ENCODE results near the gene PHF21A.
"Not testable (repeated sequence)": the region's sequence is repeated elsewhere in the genome, so short reads cannot be mapped to it uniquely, and the experiment has no call there.

The PHF21A gene

GRCh38 chr11:46020084-46020599 is 101.1 kb downstream of the PHF21A start:
- DNase-seq: no peak

- DNase-seq: no peak
Observed at GRCh38 chr11:46018651-46019050, 102.6 kb downstream of the PHF21A start.

- DNase-seq: no peak
Observed at GRCh38 chr11:46017341-46017740, 103.9 kb downstream of the PHF21A start.

GRCh38 chr11:46015941-46016340 is 105.3 kb downstream of the PHF21A start:
- DNase-seq: no peak

GRCh38 chr11:46014168-46014567 is 107.1 kb downstream of the PHF21A start:
- not testable (repeated sequence) for DNase-seq

- no peak for DNase-seq
Observed at GRCh38 chr11:46012185-46012584, 109.1 kb downstream of the PHF21A start.

- no peak for DNase-seq
Observed at GRCh38 chr11:46010100-46010499, 111.2 kb downstream of the PHF21A start.

GRCh38 chr11:46009647-46010046 is 111.6 kb downstream of the PHF21A start:
- DNase-seq: no peak

GRCh38 chr11:46006418-46007070 is 114.7 kb downstream of the PHF21A start:
- peak; percentile 23 to 76 for DNase-seq

- no peak for DNase-seq
Observed at GRCh38 chr11:46003572-46003971, 117.7 kb downstream of the PHF21A start.

GRCh38 chr11:46002189-46002588 is 119.1 kb downstream of the PHF21A start:
- DNase-seq: no peak

- DNase-seq: no peak
Observed at GRCh38 chr11:46001448-46001914, 119.8 kb downstream of the PHF21A start.

GRCh38 chr11:45997599-45997998 is 123.7 kb downstream of the PHF21A start:
- no peak for DNase-seq

GRCh38 chr11:45995342-45995734 is 125.9 kb downstream of the PHF21A start:
- DNase-seq: no peak

- DNase-seq: no peak
Observed at GRCh38 chr11:45994371-45995341, 126.6 kb downstream of the PHF21A start.

- no peak for DNase-seq
Observed at GRCh38 chr11:45993531-45994001, 127.7 kb downstream of the PHF21A start.

GRCh38 chr11:45988921-45989320 is 132.3 kb downstream of the PHF21A start:
- no peak for DNase-seq

- DNase-seq: no peak
Observed at GRCh38 chr11:45985212-45985611, 136.0 kb downstream of the PHF21A start.

- DNase-seq: no peak
Observed at GRCh38 chr11:45984192-45984591, 137.1 kb downstream of the PHF21A start.

GRCh38 chr11:45983471-45983845 is 137.8 kb downstream of the PHF21A start:
- DNase-seq: no peak

- DNase-seq: no peak
Observed at GRCh38 chr11:45982656-45983470, 138.4 kb downstream of the PHF21A start.

- not testable (repeated sequence) for DNase-seq
Observed at GRCh38 chr11:45981826-45982225, 139.4 kb downstream of the PHF21A start.

GRCh38 chr11:45974806-45975205 is 146.4 kb downstream of the PHF21A start:
- no peak for DNase-seq

All from CD4-positive, alpha-beta T cell treated with Interferon alpha-2 for 1 hour (primary cell).